Prostate gland (tissue), 2 donors: ENCODE measurements around the gene HABP2.

Source experiments
- CTCF ChIP-seq, 4 experiments: fragments of 200-600 bp in 2 of 4; fragments of 450-650 bp in 2 of 4; sonication (generic) in 2 of 4; IDR thresholded peaks; 1 replicate in 3 of 4; 2 replicates in 1 of 4; pipeline ENCODE4 v1.5.1; 2016 to 2019; ENCODE audit warnings: antibody characterized with exemption in 4 of 4, mild to moderate bottlenecking in 2 of 4, moderate library complexity in 2 of 4
- POLR2AphosphoS5 ChIP-seq: sonication (generic); formaldehyde crosslinking; IDR thresholded peaks from one replicate; pipeline ENCODE4 v1.6.1; 2017; ENCODE audit warnings: antibody characterized with exemption

- TF ChIP-seq CTCF (IDR thresholded peaks at IDR 0.05) (no peak), POLR2AphosphoS5 (no peak)
Measured at GRCh38 chr10:113610631-113611601, 58.1 kb downstream of the HABP2 start.
